ENCODE results near the gene ACAP2.

Gene ACAP2

DNA sequence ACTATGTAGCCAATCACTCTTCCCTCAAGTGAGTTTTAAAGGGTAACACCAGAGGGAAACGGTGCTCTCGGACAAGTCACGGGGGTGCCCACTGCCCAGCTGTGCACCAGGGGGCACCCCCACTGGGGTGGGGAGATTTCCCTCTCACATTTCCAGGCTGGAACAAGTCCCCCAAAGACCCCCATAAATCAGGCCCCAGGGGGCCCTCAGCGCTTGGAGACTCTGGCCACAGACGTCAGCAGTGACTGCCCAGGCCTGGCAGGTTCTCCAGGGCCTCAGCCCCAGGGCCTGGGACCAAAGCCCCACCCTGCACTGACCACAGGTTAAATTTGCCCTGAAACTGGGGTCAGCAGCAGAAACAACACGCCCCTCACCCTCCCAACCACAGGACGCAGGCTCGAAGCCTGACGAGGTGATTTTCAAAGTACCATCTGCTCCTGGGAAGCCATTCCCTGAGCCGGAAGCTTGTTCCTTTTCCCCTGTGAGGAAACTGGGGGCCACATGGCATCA is 188.8 kb downstream of the ACAP2 start:
- no peak for DNase-seq (ENCODE audit: extremely low read depth, low read depth)
- TF ChIP-seq, protein P1, sequence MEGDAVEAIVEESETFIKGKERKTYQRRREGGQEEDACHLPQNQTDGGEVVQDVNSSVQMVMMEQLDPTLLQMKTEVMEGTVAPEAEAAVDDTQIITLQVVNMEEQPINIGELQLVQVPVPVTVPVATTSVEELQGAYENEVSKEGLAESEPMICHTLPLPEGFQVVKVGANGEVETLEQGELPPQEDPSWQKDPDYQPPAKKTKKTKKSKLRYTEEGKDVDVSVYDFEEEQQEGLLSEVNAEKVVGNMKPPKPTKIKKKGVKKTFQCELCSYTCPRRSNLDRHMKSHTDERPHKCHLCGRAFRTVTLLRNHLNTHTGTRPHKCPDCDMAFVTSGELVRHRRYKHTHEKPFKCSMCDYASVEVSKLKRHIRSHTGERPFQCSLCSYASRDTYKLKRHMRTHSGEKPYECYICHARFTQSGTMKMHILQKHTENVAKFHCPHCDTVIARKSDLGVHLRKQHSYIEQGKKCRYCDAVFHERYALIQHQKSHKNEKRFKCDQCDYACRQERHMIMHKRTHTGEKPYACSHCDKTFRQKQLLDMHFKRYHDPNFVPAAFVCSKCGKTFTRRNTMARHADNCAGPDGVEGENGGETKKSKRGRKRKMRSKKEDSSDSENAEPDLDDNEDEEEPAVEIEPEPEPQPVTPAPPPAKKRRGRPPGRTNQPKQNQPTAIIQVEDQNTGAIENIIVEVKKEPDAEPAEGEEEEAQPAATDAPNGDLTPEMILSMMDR (IDR thresholded peaks at IDR 0.05; ENCODE audit: low read depth, low read length), result no peak

DNA sequence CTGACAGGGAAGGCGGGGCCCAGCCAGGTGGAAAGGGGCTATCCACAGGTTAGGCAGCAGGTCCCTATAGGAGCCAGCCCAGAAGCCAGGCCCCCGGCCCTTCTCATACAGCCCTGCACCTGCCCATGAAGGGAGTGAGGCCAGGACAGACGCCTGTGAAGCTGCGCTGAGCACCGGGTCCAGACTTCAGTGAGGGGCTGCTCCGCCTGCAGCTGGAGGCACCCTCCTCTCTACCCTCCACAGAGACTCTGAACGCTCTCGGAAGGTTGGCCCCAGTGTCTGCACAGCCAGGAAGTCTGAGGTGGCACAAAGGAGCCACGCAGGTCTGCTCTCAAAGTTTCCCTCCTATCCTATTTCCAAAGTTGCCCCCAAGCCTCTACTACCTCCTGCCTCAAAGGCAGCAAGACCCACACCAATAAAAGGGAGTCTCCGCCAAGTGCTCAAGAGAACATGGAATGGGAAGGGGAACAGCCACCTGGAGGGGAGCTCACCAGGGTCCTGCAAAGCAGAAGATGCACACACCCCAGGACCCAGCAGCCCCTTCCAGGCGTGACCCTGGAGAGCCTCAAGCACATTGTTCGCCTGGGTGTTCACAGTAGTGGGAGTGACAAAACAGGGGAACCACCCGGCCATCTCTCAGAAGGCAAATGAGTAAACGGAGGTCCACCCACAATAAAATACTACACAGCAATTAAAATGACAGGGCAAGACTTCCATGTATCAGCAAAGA is 191.3 kb downstream of the ACAP2 start:
- TF ChIP-seq, protein P1 (IDR thresholded peaks at IDR 0.05; ENCODE audit: low read depth, low read length), result no peak
- DNase-seq (ENCODE audit: extremely low read depth, low read depth), result no peak

DNA sequence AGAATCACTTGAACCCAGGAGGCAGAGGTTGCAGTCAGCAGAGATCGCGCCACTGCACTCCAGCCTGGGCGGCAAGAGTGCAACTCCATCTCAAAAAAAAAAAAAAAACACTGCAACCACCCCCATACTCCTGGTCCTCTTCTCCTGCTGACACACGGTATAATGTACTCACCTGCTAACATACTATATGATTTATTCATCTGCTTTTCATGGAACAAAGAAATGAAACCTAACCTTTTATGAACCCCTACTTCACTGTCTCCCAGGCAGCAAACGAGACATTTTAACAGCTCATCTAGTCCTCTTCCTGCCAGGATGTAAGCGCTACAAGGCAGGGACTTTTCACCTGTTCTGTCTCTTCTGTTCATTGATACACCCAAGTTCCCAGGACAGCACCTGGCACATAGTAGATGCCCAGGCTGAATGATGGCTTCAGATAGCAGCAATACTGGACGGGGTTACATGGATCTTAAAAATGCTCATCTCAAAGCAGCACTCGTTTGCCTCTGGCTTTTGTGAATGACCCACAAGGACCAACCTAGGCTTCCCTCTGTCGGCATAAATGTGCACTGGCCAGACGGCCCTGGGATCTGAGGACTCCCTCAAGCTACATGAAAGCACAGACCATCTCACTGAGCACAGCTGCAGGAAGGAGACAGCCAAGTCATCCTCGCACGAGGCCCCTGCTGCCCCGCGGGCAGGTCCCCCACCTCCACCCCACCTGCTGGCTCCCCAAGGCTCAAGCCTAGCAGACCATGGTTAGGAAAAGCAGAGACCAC is 192.2 kb downstream of the ACAP2 start:
- no peak for DNase-seq (ENCODE audit: extremely low read depth, low read depth)

DNA sequence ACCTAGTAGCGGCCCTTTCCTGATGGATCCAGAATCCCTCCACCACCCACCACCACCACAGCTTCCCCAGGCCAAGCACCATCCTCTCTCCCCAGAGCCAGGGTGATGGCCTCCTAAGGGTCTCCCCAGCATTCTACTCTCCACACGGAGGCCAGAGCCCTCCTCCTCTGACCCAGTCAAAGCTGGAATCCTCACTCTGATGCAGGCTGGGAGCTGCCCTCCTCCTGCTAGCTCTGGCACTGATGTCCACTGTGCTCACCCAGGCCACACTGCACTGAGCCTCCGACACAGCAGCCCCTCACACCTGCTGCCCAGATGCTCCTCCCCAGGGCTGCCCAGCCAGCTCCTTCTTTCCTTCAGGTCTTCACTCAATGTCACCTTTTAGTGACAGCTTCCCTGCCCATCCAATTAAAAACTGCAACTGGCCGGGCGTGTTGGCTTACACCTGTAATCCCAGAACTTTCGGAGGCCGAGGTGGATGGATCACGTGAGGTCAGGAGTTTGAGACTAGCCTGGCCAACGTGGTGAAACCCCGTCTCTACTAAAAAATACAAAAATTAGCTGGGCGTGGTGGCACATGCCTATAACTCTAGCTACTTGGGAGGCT is 192.9 kb downstream of the ACAP2 start:
- DNase-seq (ENCODE audit: extremely low read depth, low read depth), result no peak
- TF ChIP-seq, protein P1 (IDR thresholded peaks at IDR 0.05; ENCODE audit: low read depth, low read length), result no peak

More for the DNA sequence above, 192.2 kb downstream of the ACAP2 start:
- TF ChIP-seq, protein P1 (IDR thresholded peaks at IDR 0.05; ENCODE audit: low read depth, low read length), result peak; percentile 51

DNA sequence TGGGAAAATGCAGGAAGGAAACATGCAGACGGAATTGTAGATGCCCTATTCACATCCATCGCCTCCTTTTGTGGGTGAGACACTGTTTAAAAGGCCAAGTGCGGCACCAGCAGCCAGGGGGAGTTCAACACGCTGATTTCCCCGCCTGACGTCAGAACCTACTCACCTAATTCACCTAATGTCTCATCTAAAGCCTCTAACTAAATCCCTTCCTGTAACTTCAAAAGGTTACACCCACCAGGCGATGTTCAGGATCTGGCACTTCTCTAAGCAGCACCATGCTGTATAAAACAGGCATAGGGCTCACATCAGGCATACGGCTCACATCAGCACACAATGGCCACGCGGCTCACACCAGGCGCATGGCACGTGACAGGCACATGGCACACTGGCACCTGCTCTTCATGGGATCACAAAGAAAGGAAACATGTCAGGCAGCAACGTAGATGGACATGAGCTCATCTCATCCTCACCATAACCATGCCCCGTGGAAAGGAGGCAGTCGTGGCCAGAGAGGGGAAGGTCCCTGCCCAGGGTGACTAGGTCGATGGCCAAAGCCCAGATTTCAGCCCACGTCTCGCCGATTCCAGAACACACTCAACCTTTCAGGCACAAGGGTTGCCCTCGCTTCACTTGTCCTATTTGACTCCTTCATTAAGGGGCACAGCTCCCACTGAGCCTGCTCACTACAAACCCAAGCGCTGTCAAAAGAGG is 193.6 kb downstream of the ACAP2 start:
- no peak for DNase-seq (ENCODE audit: extremely low read depth, low read depth)
- TF ChIP-seq, protein P1 (IDR thresholded peaks at IDR 0.05; ENCODE audit: low read depth, low read length), result no peak

DNA sequence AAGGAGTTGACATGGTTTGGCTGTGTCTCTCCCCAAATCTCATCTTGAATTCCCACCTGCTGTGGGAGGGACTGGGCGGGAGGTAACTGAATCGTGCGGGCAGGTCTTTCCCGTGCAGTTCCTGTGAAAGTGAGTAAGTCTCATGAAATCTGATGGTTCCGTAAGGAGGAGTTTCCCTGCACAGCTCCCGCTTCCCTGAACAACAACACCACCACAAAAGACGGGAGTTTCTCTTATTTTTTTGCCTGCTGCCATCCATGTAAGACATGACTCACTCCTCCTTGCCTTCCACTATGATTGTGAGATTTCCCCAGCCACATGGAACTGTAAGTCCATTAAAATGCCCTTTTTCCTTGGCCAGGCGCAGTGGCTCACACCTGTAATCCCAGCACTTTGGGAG is 194.5 kb downstream of the ACAP2 start:
- TF ChIP-seq, protein P1 (IDR thresholded peaks at IDR 0.05; ENCODE audit: low read depth, low read length), result no peak
- DNase-seq (ENCODE audit: extremely low read depth, low read depth), result no peak

Measured in AG09319 (cell line).